Measurements from ENCODE around the gene TTC21A.

The TTC21A gene

GRCh38 chr3:39097716-39098472 lies 9.6 kb upstream of the TTC21A start:
- DNase-seq (ENCODE audit: low read depth) = no peak

- DNase-seq (ENCODE audit: low read depth) = no peak
Measured at GRCh38 chr3:39098473-39099000, 8.9 kb upstream of the TTC21A start.

- no peak for DNase-seq (ENCODE audit: low read depth)
Measured at GRCh38 chr3:39099242-39099641, 8.2 kb upstream of the TTC21A start.

- no peak for DNase-seq (ENCODE audit: low read depth)
Measured at GRCh38 chr3:39099738-39100499, 7.6 kb upstream of the TTC21A start.

- no peak for DNase-seq (ENCODE audit: low read depth)
Measured at GRCh38 chr3:39100500-39100886, 7.0 kb upstream of the TTC21A start.

- no peak for DNase-seq (ENCODE audit: low read depth)
Measured at GRCh38 chr3:39101022-39101689, 6.3 kb upstream of the TTC21A start.

GRCh38 chr3:39102504-39103323 lies 4.8 kb upstream of the TTC21A start:
- DNase-seq (ENCODE audit: low read depth) = no peak

GRCh38 chr3:39103324-39103693 lies 4.2 kb upstream of the TTC21A start:
- DNase-seq (ENCODE audit: low read depth) = no peak

- no peak for DNase-seq (ENCODE audit: low read depth)
Measured at GRCh38 chr3:39103791-39104552, 3.5 kb upstream of the TTC21A start.

- DNase-seq (ENCODE audit: low read depth) = no peak
Measured at GRCh38 chr3:39104961-39105686, 2.4 kb upstream of the TTC21A start.

GRCh38 chr3:39105687-39106063 lies 1.8 kb upstream of the TTC21A start:
- DNase-seq (ENCODE audit: low read depth) = no peak

GRCh38 chr3:39106281-39106811 lies 1.1 kb upstream of the TTC21A start:
- no peak for DNase-seq (ENCODE audit: low read depth)

- DNase-seq (ENCODE audit: low read depth) = no peak
Measured at GRCh38 chr3:39106851-39107387, 561 bp upstream of the TTC21A start.

- DNase-seq (ENCODE audit: low read depth) = no peak
Measured at GRCh38 chr3:39108200-39108710, 775 bp downstream of the TTC21A start.

GRCh38 chr3:39109086-39109485 lies 1.6 kb downstream of the TTC21A start:
- DNase-seq (ENCODE audit: low read depth) = no peak

- no peak for DNase-seq (ENCODE audit: low read depth)
Measured at GRCh38 chr3:39110041-39110639, 2.7 kb downstream of the TTC21A start.

GRCh38 chr3:39112113-39112512 lies 4.6 kb downstream of the TTC21A start:
- DNase-seq (ENCODE audit: low read depth) = no peak

GRCh38 chr3:39112535-39112934 lies 5.1 kb downstream of the TTC21A start:
- no peak for DNase-seq (ENCODE audit: low read depth)

- DNase-seq (ENCODE audit: low read depth) = no peak
Measured at GRCh38 chr3:39113291-39113690, 5.8 kb downstream of the TTC21A start.

Data from T-helper 22 cell (primary cell).